ENCODE data around the gene EEF1B2. TPM values are rescaled to one million over a fixed set of nuclear protein-coding genes. Genes with fewer than 3 reads are reported as not detected.
"Not testable (repeated sequence)": the region's sequence is repeated elsewhere in the genome, so short reads cannot be mapped to it uniquely, and the experiment has no call there.

The EEF1B2 gene
- total RNA-seq: 1,000 to 10,000 TPM; 1,092 to 1,125 TPM

GRCh38 chr2:206159346-206160124 is at the start of gene EEF1B2, which contains the start of gene NDUFS1:
EEF1B2 (plus strand) TSS chr2:206159895; CDS start chr2:206159980, 85 bp downstream.
NDUFS1 (minus strand) TSS chr2:206159444; CDS start chr2:206153678, 5,766 bp downstream.
- peaks cover 18 to 40% of the 10 kb centered on the region in 2 donors for H3K36me3 Mint-ChIP-seq (ENCODE audit: insufficient read depth in 2 of 2)
- H3K27ac Mint-ChIP-seq: peak within 1 kb of the TSS; percentile 97
- no peaks in the 10 kb centered on the region for H3K9me3 Mint-ChIP-seq
- H3K27me3 Mint-ChIP-seq (ENCODE audit: low read depth): no peaks in the 10 kb centered on the region
- H3K4me1 Mint-ChIP-seq (ENCODE audit: low read depth): peaks cover 51% of the 10 kb centered on the region
- DNase-seq (peak; percentile 96 to 98), ATAC-seq (replicated peaks in 1 of 2) (peak; percentile 90 to 92)
- H3K4me3 Mint-ChIP-seq: peak within 1 kb of the TSS; percentile 97 to 99

- Mint-ChIP-seq H3K27ac (no peak overlapping the region), H3K4me3 (no peak overlapping the region), H3K9me3 (peaks cover 0 to 2% of the 10 kb centered on the region in 2 donors), H3K36me3 (ENCODE audit: insufficient read depth in 2 of 2) (peaks cover 2 to 10% of the 10 kb centered on the region in 2 donors), H3K27me3 (ENCODE audit: low read depth) (no peaks in the 10 kb centered on the region), H3K4me1 (ENCODE audit: low read depth) (no peaks in the 10 kb centered on the region)
- DNase-seq: no peak
- no peak for ATAC-seq (replicated peaks in 1 of 2)
Observed at GRCh38 chr2:206112108-206112507, 47.6 kb upstream of the EEF1B2 start.

- Mint-ChIP-seq H3K27me3 (ENCODE audit: low read depth) (no peaks in the 10 kb centered on the region), H3K36me3 (ENCODE audit: insufficient read depth in 2 of 2) (peaks cover 2 to 10% of the 10 kb centered on the region in 2 donors), H3K27ac (no peak overlapping the region), H3K4me1 (ENCODE audit: low read depth) (no peaks in the 10 kb centered on the region), H3K4me3 (no peak overlapping the region), H3K9me3 (peaks cover 0 to 2% of the 10 kb centered on the region in 2 donors)
- DNase-seq: no peak
- no peak for ATAC-seq (replicated peaks in 1 of 2)
Observed at GRCh38 chr2:206112846-206113547, 46.7 kb upstream of the EEF1B2 start.

- DNase-seq: no peak
- H3K27me3 Mint-ChIP-seq (ENCODE audit: low read depth): no peaks in the 10 kb centered on the region
- peaks cover 4 to 14% of the 10 kb centered on the region in 2 donors for H3K36me3 Mint-ChIP-seq (ENCODE audit: insufficient read depth in 2 of 2)
- H3K27ac Mint-ChIP-seq: peak overlapping the region; percentile 27
- H3K9me3 Mint-ChIP-seq: peaks cover 0 to 2% of the 10 kb centered on the region in 2 donors
- H3K4me3 Mint-ChIP-seq: no peak overlapping the region
- no peaks in the 10 kb centered on the region for H3K4me1 Mint-ChIP-seq (ENCODE audit: low read depth)
- no peak for ATAC-seq (replicated peaks in 1 of 2)
Observed at GRCh38 chr2:206115026-206115578, 44.6 kb upstream of the EEF1B2 start.

GRCh38 chr2:206116278-206116677 is 43.4 kb upstream of the EEF1B2 start:
- DNase-seq (no peak), ATAC-seq (replicated peaks in 1 of 2) (no peak)
- Mint-ChIP-seq H3K9me3 (peaks cover 0 to 6% of the 10 kb centered on the region in 2 donors), H3K4me3 (no peak overlapping the region), H3K36me3 (ENCODE audit: insufficient read depth in 2 of 2) (peaks cover 11 to 21% of the 10 kb centered on the region in 2 donors), H3K4me1 (ENCODE audit: low read depth) (no peaks in the 10 kb centered on the region), H3K27me3 (ENCODE audit: low read depth) (no peaks in the 10 kb centered on the region), H3K27ac (no peak overlapping the region)

GRCh38 chr2:206122569-206122968 is 37.1 kb upstream of the EEF1B2 start:
- not testable (repeated sequence) for H3K27ac Mint-ChIP-seq; H3K4me1 Mint-ChIP-seq (ENCODE audit: low read depth); DNase-seq; H3K9me3 Mint-ChIP-seq; ATAC-seq (replicated peaks in 1 of 2); H3K4me3 Mint-ChIP-seq; H3K27me3 Mint-ChIP-seq (ENCODE audit: low read depth)
- H3K36me3 Mint-ChIP-seq (ENCODE audit: insufficient read depth in 2 of 2): peaks cover 16 to 28% of the 10 kb centered on the region in 2 donors

GRCh38 chr2:206125901-206126300 is 33.8 kb upstream of the EEF1B2 start:
- Mint-ChIP-seq H3K36me3 (ENCODE audit: insufficient read depth in 2 of 2) (peaks cover 9 to 25% of the 10 kb centered on the region in 2 donors), H3K27ac (no peak overlapping the region), H3K27me3 (ENCODE audit: low read depth) (no peaks in the 10 kb centered on the region), H3K4me1 (ENCODE audit: low read depth) (no peaks in the 10 kb centered on the region), H3K4me3 (no peak overlapping the region), H3K9me3 (peaks cover 0 to 2% of the 10 kb centered on the region in 2 donors)
- ATAC-seq (replicated peaks in 1 of 2) (no peak), DNase-seq (no peak)

- no peak overlapping the region for H3K4me3 Mint-ChIP-seq
- no peak overlapping the region for H3K27ac Mint-ChIP-seq
Observed at GRCh38 chr2:206127656-206128055, 32.0 kb upstream of the EEF1B2 start.

GRCh38 chr2:206143451-206143850 is 16.2 kb upstream of the EEF1B2 start:
- no peak for DNase-seq
- ATAC-seq (replicated peaks in 1 of 2): no peak
- Mint-ChIP-seq H3K4me1 (ENCODE audit: low read depth) (no peaks in the 10 kb centered on the region), H3K27me3 (ENCODE audit: low read depth) (no peaks in the 10 kb centered on the region), H3K9me3 (no peaks in the 10 kb centered on the region), H3K4me3 (no peak overlapping the region), H3K36me3 (ENCODE audit: insufficient read depth in 2 of 2) (peaks cover 0 to 16% of the 10 kb centered on the region in 2 donors), H3K27ac (no peak overlapping the region)

More at GRCh38 chr2:206127656-206128055, 32.0 kb upstream of the EEF1B2 start:
- Mint-ChIP-seq H3K4me1 (ENCODE audit: low read depth) (no peaks in the 10 kb centered on the region), H3K27me3 (ENCODE audit: low read depth) (no peaks in the 10 kb centered on the region), H3K36me3 (ENCODE audit: insufficient read depth in 2 of 2) (peaks cover 2 to 17% of the 10 kb centered on the region in 2 donors), H3K9me3 (no peaks in the 10 kb centered on the region)
- ATAC-seq (replicated peaks in 1 of 2) (no peak), DNase-seq (no peak)

- no peak overlapping the region for H3K4me3 Mint-ChIP-seq
- no peaks in the 10 kb centered on the region for H3K9me3 Mint-ChIP-seq
- H3K4me1 Mint-ChIP-seq (ENCODE audit: low read depth): no peaks in the 10 kb centered on the region
- peaks cover 2 to 21% of the 10 kb centered on the region in 2 donors for H3K36me3 Mint-ChIP-seq (ENCODE audit: insufficient read depth in 2 of 2)
- ATAC-seq (replicated peaks in 1 of 2): no peak
- no peak for DNase-seq
- peak overlapping the region; percentile 46 for H3K27ac Mint-ChIP-seq
- no peaks in the 10 kb centered on the region for H3K27me3 Mint-ChIP-seq (ENCODE audit: low read depth)
Observed at GRCh38 chr2:206144383-206144782, 15.3 kb upstream of the EEF1B2 start.

GRCh38 chr2:206145665-206146064 is 14.0 kb upstream of the EEF1B2 start:
- Mint-ChIP-seq H3K27me3 (ENCODE audit: low read depth) (no peaks in the 10 kb centered on the region), H3K36me3 (ENCODE audit: insufficient read depth in 2 of 2) (peaks cover 9 to 28% of the 10 kb centered on the region in 2 donors), H3K4me3 (no peak overlapping the region), H3K4me1 (ENCODE audit: low read depth) (no peaks in the 10 kb centered on the region), H3K27ac (no peak overlapping the region), H3K9me3 (no peaks in the 10 kb centered on the region)
- ATAC-seq (replicated peaks in 1 of 2) (no peak), DNase-seq (no peak)

GRCh38 chr2:206149330-206149729 is 10.4 kb upstream of the EEF1B2 start:
- Mint-ChIP-seq H3K4me1 (ENCODE audit: low read depth) (peaks cover 5% of the 10 kb centered on the region), H3K36me3 (ENCODE audit: insufficient read depth in 2 of 2) (peaks cover 10 to 25% of the 10 kb centered on the region in 2 donors), H3K27me3 (ENCODE audit: low read depth) (no peaks in the 10 kb centered on the region), H3K4me3 (no peak overlapping the region), H3K9me3 (no peaks in the 10 kb centered on the region), H3K27ac (no peak overlapping the region)
- DNase-seq (no peak), ATAC-seq (replicated peaks in 1 of 2) (no peak)

- Mint-ChIP-seq H3K27ac (peak overlapping the region; percentile 34), H3K4me1 (ENCODE audit: low read depth) (peaks cover 6% of the 10 kb centered on the region), H3K9me3 (no peaks in the 10 kb centered on the region), H3K4me3 (no peak overlapping the region), H3K36me3 (ENCODE audit: insufficient read depth in 2 of 2) (peaks cover 10 to 22% of the 10 kb centered on the region in 2 donors), H3K27me3 (ENCODE audit: low read depth) (no peaks in the 10 kb centered on the region)
- DNase-seq (no peak), ATAC-seq (replicated peaks in 1 of 2) (no peak)
Observed at GRCh38 chr2:206150168-206150567, 9.5 kb upstream of the EEF1B2 start.

All from activated T-cell treated with anti-CD3 and anti-CD28 coated beads, Interleukin-2, amount 50 U/mL, for 72 hours (primary cell).